HG02571 (cell line): ENCODE data around the gene PANK4.
"Not testable (repeated sequence)": the region's sequence is repeated elsewhere in the genome, so short reads cannot be mapped to it uniquely, and the experiment has no call there.

ENCODE experiments used
- ATAC-seq: cut with Tn5 transposase; IDR thresholded peaks from one replicate; pipeline ENCODE4 v1.9.1; 2021; ENCODE audit warnings: mild to moderate bottlenecking, moderate library complexity; ENCODE audit not compliant: unreplicated experiment

The PANK4 gene

DNA sequence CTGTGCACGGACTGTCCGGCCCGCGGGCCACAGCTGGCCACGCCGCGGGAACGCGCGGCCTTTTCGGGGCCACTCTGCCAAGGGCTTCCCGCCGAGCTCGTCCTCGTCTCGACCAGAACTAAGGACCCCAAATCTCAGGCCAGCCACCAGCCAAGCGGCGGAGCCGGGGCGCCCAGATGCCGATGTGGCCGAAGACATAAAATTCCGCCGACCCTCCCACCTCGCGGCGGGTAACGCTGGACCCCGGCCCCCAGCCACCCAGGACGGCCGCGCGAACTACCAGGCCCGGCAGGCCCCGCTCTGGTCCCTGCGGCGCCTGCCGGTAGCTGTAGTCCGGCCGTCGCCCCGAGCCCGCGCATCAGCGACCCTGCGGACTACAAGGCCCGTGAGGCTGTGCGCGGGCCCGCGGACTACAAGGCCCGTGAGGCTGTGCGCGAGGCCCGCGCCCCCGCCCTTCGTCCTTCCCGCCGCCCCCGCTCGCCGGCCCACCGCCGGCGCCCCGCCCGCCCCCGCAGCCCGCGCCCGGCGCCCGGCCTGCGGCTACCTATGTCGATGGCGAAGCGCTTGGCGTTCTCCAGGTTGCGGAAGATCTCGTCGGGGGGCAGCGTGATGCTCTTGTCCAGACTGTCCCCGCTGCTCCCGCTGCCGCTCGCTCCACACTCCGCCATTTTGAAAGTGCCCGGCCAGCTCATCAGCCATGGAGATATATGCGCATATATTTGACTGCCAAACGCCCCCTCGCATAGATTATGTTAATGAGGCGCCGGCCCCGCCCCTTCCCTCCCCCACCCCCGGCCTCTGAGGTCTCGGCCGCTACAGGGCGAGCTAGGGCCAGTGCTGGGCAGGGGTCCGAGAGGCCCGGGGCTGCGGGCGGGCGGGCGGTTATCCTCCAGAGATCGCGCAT, at the start of gene PANK4:
TSS of gene PANK4 (minus strand) at position 677 of the 904 bp plus-strand sequence. CDS start at position 668, 9 bp downstream.
- ATAC-seq, result peak; percentile 75

- ATAC-seq, result no peak
These were observed 48.0 kb upstream of the PANK4 start for GRCh38 chr1:2574350-2574749.

- ATAC-seq, result no peak
These were observed 47.0 kb upstream of the PANK4 start for GRCh38 chr1:2573250-2573920.

DNA sequence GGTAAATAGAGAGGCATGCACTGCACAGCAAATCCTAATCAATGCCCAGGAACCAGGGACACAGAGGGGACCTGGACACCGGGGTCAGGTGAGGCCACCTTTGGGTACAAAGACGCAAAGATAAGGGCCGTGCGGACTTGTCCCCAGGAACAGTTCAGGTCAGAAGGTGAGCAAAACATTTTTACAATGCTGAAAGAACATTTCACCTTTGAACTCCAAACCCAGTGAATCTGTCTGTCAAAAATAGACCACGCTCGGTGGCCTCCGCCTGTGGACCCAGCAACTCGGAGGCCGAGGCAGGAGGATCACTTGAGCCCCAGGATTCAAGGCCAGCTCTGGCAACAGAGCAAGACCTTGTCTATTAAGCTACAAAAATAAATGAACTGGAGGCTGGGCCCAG, 45.0 kb upstream of the PANK4 start:
- no peak for ATAC-seq

- ATAC-seq, result no peak
These were observed 43.9 kb upstream of the PANK4 start for GRCh38 chr1:2570332-2570731.

DNA sequence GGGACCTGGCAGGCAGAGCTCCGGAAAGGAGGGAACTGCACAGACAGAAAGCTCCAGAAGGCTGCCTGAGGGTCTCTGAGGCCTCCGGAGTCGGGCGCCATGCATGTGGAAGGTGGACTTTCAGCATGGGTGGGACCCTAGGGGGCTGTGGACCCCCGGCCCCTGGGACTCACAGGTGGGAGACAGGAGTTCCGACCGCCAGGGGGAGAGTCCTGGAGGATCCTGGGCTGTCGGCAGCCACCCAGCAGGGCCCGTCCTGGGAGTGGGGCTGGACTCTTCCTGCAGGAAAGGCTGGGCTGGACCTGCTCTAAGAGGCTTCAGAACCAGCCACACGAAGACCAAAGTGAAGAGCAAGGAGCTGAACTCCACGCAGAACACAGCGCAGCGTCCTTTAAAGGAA, 43.3 kb upstream of the PANK4 start:
- not testable (repeated sequence) for ATAC-seq

DNA sequence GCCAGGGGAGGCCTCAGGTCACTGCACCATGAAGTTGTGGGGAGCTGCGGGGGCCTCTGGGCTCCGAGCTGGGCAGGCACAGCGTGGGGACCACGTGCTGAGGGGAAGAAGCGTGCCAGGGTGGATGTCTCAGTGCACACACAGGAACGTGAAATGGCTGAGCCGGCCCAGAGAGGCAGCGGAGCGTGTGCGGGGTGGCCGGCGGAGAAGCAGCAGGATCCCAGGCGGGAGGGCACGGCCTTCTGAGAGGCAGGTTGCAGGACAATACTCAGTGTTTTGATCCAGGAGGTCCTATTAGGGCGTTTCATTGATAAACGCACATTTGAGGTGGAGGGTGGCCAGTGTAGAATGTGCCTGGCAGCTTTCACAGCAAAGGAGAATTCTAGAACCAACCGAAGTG, 42.7 kb upstream of the PANK4 start:
- no peak for ATAC-seq

- not testable (repeated sequence) for ATAC-seq
These were observed 41.9 kb upstream of the PANK4 start for GRCh38 chr1:2568187-2568816.

DNA sequence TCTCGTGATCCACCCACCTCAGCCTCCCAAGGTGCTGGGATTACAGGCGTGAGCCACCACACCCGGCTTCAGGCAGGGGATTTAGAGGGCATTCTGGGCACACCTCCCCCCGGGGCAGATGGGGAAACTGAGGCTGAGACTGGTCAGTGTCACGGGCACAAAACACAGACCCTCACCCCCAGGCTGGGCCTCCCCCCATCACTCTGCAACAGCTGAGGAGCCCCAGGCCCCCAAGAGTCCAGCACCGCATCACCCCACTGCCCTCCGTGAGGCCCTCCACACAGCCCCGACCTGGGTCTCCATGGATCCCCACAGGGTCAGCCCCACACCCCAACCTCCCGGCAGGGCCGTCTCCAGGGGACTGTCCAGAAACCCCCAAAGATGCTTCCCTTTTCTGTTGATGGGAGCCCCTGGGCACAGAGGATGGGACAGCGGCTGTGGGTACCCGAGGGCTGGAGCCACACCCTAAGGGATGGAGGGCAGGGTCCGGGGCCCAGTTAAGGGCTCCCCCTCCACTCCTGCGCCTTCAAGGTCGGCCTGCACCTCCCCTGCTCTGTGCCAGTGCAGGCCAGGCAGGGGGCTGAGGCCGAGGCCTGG, 40.8 kb upstream of the PANK4 start:
- ATAC-seq, result no peak

GRCh38 chr1:2566101-2567045, 40.0 kb upstream of the PANK4 start:
- ATAC-seq, result no peak

DNA sequence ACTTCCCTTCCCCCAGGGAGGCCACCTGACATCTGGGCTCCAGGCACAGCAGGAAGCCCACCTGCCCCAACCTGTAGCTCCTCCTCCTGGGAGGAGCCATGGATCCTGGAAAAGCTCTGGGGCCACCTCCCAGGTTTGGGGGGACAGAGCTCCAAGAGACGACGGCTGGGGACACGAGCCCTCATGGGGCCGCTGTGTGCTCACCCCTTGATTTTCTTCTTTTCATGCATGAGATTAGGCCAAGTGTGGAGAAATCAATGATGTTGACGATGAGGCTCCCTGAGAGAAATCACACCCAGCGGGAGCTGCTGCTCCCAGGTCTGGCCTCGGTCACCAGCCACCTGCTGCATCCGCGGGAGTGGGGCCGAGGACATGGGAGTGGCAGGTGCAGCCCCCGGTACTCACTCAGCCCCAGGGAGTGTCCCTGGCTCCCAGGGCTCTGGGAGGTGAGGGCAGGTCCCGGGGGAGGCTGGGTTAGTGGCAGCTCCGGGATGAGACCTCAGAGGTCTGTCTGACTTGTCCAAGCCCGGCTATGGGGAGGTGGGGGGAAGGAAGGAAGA, 38.5 kb upstream of the PANK4 start:
- no peak for ATAC-seq

GRCh38 chr1:2564006-2564814, 37.8 kb upstream of the PANK4 start:
- ATAC-seq, result no peak

DNA sequence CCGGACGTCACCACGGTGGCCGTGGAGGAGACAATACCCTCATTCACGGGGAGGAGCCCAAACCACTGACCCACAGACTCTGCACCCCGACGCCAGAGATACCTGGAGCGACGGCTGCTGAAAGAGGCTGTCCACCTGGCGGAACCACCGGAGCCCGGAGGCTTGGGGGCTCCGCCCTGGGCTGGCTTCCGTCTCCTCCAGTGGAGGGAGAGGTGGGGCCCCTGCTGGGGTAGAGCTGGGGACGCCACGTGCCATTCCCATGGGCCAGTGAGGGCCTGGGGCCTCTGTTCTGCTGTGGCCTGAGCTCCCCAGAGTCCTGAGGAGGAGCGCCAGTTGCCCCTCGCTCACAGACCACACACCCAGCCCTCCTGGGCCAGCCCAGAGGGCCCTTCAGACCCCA, 36.8 kb upstream of the PANK4 start:
- ATAC-seq, result no peak

- no peak for ATAC-seq
These were observed 35.8 kb upstream of the PANK4 start for GRCh38 chr1:2561898-2562895.

DNA sequence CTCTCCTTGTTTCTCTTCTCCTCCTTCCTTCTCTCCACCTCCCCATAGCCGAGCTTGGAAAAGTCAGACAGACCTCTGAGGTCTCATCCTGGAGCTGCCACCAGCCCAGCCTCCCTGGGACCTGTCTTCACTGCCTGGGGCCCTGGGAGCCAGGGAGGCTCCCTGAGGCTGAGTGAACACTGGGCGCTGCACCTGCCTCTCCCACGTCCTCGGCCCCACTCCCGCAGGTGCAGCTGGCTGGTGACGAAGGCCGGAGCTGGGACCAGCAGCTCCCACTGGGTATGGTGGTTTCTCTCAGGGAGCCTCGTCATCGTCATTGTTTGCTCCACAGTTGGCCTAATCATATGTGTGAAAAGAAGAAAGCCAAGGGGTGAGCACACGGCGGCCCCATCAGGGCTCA, 35.0 kb upstream of the PANK4 start:
- no peak for ATAC-seq

DNA sequence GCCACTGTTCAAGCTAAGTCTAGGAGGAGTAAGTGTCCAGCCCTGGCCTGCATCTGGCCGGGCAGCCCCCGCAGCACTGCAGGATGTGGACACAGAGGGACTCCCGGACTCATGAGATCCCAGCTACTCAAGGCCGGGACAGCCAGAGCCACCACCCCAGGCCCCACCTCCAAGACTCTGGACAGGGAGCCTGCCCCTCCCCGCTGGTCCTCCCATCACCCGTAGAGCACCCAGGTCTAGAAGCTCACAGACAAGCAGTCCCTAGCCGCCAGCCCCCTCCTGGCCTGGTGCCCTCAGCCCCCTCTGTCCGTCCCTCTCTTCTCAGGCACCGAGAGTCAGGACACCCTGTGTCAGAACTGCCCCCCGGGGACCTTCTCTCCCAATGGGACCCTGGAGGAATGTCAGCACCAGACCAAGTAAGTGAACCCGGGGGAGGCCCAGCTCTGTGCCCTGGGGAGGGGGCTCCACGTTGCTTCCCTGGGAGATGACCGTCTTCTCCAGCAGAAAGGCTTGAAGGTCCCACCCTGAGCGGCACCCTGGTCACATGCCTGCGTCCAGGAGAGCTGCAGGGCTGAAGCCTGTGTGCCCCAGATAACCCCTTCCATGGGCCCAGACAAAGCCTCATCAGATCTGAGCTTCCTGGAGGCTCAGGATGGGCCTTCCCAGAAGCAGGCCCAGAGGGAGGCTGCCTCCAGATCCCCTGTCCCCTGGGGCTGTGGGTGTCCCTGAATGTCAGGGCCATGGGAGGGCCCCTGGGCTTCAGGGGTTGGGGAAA, 34.1 kb upstream of the PANK4 start:
- ATAC-seq, result no peak
